ENCODE data around the gene ADPRHL1.

DNA sequence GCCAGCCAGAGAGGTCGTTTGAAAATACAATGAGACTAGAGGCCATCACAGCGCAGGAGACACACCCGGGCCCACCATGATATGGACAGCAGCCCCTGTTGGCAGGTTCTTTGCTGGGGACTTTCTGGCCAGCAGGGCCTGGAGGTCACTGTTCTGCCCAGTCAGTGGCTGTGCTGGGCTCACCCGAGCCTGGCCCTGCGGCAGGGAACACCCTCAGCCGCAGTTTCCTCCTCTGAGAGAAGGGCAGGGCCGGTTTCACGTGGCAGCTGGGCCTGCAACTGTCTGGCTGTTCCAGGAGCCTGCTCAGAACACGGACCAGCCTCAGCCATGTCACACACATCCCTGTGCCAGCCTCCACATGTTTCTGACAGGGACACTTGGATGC, 39.4 kb downstream of the ADPRHL1 start:
- TF ChIP-seq CTCF (conservative IDR thresholded peaks at IDR 0.05 in 1 of 2, IDR thresholded peaks at IDR 0.05 in 1 of 2; ENCODE audit: low read depth in 1 of 2, low read length in 2 of 2) (no peak), EZH2 (IDR thresholded peaks at IDR 0.05; ENCODE audit: low read length, missing control alignments) (no peak)

Data from fibroblast of lung (primary cell).